Lung (tissue), 12 donors: ENCODE results near the gene PREPL. TPM values are rescaled to one million over a fixed set of nuclear protein-coding genes. Genes with fewer than 3 reads are reported as not detected.
"Not testable (repeated sequence)": the region's sequence is repeated elsewhere in the genome, so short reads cannot be mapped to it uniquely, and the experiment has no call there.

Experiments used
- ATAC-seq: fragments of 200-7000 bp; cut with Tn5 transposase; one replicate; pipeline ENCODE4 v1.9.1; 2020; ENCODE audit warnings: moderate number of reproducible peaks; ENCODE audit not compliant: insufficient read depth, low FRiP score
- DNase-seq, 3 donors: peaks; one replicate each; pipeline ENCODE4 v3.0.0-alpha.2; 2013 to 2017
- H3K27ac ChIP-seq, 2 donors: one replicate each; pipeline ENCODE4 v1.5.1; 2013; ENCODE audit warnings: mild to moderate bottlenecking in 2 of 2, moderate library complexity in 2 of 2, control low read depth in 1 of 2, inconsistent platforms in 1 of 2, low read depth in 1 of 2, low read length in 1 of 2
- H3K27me3 ChIP-seq, 3 donors: one replicate each; pipeline ENCODE4 v1.5.1; 2013; ENCODE audit warnings: low read length in 2 of 3; ENCODE audit not compliant: control insufficient read depth in 3 of 3, insufficient read depth in 3 of 3
- H3K36me3 ChIP-seq, 4 donors: one replicate each; pipeline ENCODE4 v1.5.1; 2013; ENCODE audit warnings: low read length in 4 of 4, mild to moderate bottlenecking in 1 of 4, moderate library complexity in 1 of 4; ENCODE audit not compliant: control insufficient read depth in 4 of 4, insufficient read depth in 4 of 4
- H3K4me1 ChIP-seq, 5 donors: one replicate each; pipeline ENCODE4 v1.5.1; 2013; ENCODE audit warnings: low read length in 5 of 5, mild to moderate bottlenecking in 2 of 5, moderate library complexity in 1 of 5; ENCODE audit not compliant: control insufficient read depth in 5 of 5, insufficient read depth in 5 of 5
- H3K4me3 ChIP-seq: one replicate; pipeline ENCODE4 v1.5.1; 2013; ENCODE audit warnings: mild to moderate bottlenecking, control low read depth, moderate library complexity
- H3K9ac ChIP-seq, 2 donors: one replicate each; pipeline ENCODE4 v1.5.1; 2013; ENCODE audit warnings: low read length in 2 of 2, control low read depth in 1 of 2; ENCODE audit not compliant: insufficient read depth in 1 of 2
- H3K9me3 ChIP-seq, 4 donors: one replicate each; pipeline ENCODE4 v1.5.1; 2013; ENCODE audit warnings: low read length in 3 of 4, mild to moderate bottlenecking in 1 of 4, moderate library complexity in 1 of 4; ENCODE audit not compliant: control insufficient read depth in 4 of 4, insufficient read depth in 3 of 4
- CTCF ChIP-seq: IDR thresholded peaks from 2 replicates; pipeline ENCODE4 v1.5.1; 2012; ENCODE audit warnings: mild to moderate bottlenecking; ENCODE audit errors: control extremely low read depth, extremely low read depth
- WGBS, 2 donors: extraction: QIAGEN DNeasy Blood & Tissue Kit; methylation state at CpG; one replicate each; pipeline ENCODE4 v1.1.7; 2013; 5-methylcytosine and 5-hydroxymethylcytosine counted together
- polyA plus RNA-seq, 2 donors: library from polyadenylated mRNA; stranded (reverse); fragments of 200-250 nt; gene quantifications; one replicate each; pipeline ENCODE4 v1.2.1, GENCODE V29; 2013
- total RNA-seq, 2 donors: library from RNA; depleted of rRNA in 1 of 2; stranded (reverse); fragments of >200 nt in 1 of 2; gene quantifications; one replicate each; pipeline ENCODE4 v1.2.1, GENCODE V29; 2014 to 2021
- donor health status: control.
- donor health status: control.
- donor health status: Bipolar disorder and iron deficiency.
- donor health status: healthy.
- donor health status: DM: yes; HTN: yes; CAD: no.

Gene PREPL
- total and polyA plus RNA-seq, 4 donors, result 8.3 to 101 (median 28.4) TPM

- Histone ChIP-seq H3K36me3 (peaks cover 3 to 25% (median 17%) of the 10 kb centered on the region in 4 donors), H3K9me3 (peaks cover 3 to 19% (median 8%) of the 10 kb centered on the region in 4 donors), H3K27ac (no peak overlapping the region), H3K4me1 (no peaks in the 10 kb centered on the region), H3K9ac (no peak overlapping the region), H3K4me3 (no peak overlapping the region), H3K27me3 (no peaks in the 10 kb centered on the region)
- no peak for TF ChIP-seq CTCF
- WGBS, 2 donors, result 97% methylated on average over 1 of the region's 1 CpG
- ATAC-seq (no peak), DNase-seq (no peak)
Observed at GRCh38 chr2:44310287-44310686, 51.0 kb downstream of the PREPL start.

- WGBS, 2 donors, result 77 to 85% methylated on average over 7 of the region's 7 CpGs
- Histone ChIP-seq H3K4me1 (no peaks in the 10 kb centered on the region), H3K9ac (no peak overlapping the region), H3K4me3 (no peak overlapping the region), H3K27me3 (no peaks in the 10 kb centered on the region), H3K36me3 (no peaks in the 10 kb centered on the region), H3K9me3 (peaks cover 3 to 14% (median 7%) of the 10 kb centered on the region in 4 donors), H3K27ac (no peak overlapping the region)
- ATAC-seq, result no peak
- no peak for TF ChIP-seq CTCF
- DNase-seq, result no peak
Observed at GRCh38 chr2:44305882-44306281, 55.4 kb downstream of the PREPL start.

- Histone ChIP-seq H3K27me3 (no peaks in the 10 kb centered on the region), H3K4me1 (no peaks in the 10 kb centered on the region), H3K27ac (no peak overlapping the region), H3K9me3 (peaks cover 0 to 5% (median 3%) of the 10 kb centered on the region in 4 donors), H3K36me3 (no peaks in the 10 kb centered on the region), H3K9ac (no peak overlapping the region), H3K4me3 (no peak overlapping the region)
- ATAC-seq (no peak), DNase-seq (no peak)
- no peak for TF ChIP-seq CTCF
- 92 to 100% methylated on average over 1 of the region's 1 CpG for WGBS, 2 donors
Observed at GRCh38 chr2:44304258-44304657, 57.0 kb downstream of the PREPL start.

- H3K4me3 ChIP-seq, H3K9ac ChIP-seq, H3K9me3 ChIP-seq, ATAC-seq, H3K36me3 ChIP-seq, H3K27ac ChIP-seq, H3K4me1 ChIP-seq, H3K27me3 ChIP-seq, DNase-seq: not testable (repeated sequence)
- WGBS, 2 donors, result 80 to 97% methylated on average over 3 of the region's 3 CpGs
Observed at GRCh38 chr2:44303766-44304165, 57.5 kb downstream of the PREPL start.
